GM06990 (cell line): Measurements from ENCODE around the gene GUCD1.

Experiments
- DNase-seq: peaks from one replicate; pipeline ENCODE4 v3.0.0-alpha.2; 2011; ENCODE audit not compliant: insufficient read length; ENCODE audit errors: extremely low read depth
- H3K27me3 ChIP-seq: replicated peaks from 2 replicates; pipeline ENCODE4 v1.6.0; 2011; ENCODE audit warnings: low read length; ENCODE audit not compliant: control insufficient read depth, insufficient read depth
- H3K36me3 ChIP-seq: 2 replicates; pipeline ENCODE4 v1.5.1; 2011; ENCODE audit warnings: low read length; ENCODE audit not compliant: control insufficient read depth, insufficient read depth
- H3K4me3 ChIP-seq: replicated peaks from 2 replicates; pipeline ENCODE4 v1.5.1; 2011; ENCODE audit warnings: low read depth, mild to moderate bottlenecking, control low read depth, low read length
- TF ChIP-seq, protein P1 (sequence below): IDR thresholded peaks from 2 replicates; pipeline ENCODE4 v1.5.1; 2011; ENCODE audit warnings: low read length, control low read depth, mild to moderate bottlenecking, inconsistent platforms; ENCODE audit not compliant: insufficient read depth, poor library complexity, severe bottlenecking

The GUCD1 gene

DNA sequence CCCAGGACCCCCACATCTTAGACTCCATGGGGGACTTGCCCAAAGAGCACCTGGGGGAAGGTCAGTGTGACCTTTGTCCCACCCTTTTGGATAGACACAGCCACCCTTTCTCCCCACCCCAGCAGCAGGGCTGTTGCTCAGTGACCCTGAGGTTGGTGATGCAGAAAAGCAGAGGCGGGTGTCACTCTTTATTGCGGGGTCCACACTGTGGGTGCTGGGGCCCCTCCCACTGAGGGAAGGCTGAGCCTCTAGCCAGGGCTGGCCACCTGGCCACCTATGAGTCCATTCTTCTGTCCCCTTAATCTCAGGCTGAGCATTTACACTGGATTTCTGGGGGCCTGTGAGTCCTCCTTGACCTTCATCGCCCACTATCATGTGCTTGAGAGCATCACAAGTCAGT, 30.5 kb upstream of the GUCD1 start:
- TF ChIP-seq, protein P1, sequence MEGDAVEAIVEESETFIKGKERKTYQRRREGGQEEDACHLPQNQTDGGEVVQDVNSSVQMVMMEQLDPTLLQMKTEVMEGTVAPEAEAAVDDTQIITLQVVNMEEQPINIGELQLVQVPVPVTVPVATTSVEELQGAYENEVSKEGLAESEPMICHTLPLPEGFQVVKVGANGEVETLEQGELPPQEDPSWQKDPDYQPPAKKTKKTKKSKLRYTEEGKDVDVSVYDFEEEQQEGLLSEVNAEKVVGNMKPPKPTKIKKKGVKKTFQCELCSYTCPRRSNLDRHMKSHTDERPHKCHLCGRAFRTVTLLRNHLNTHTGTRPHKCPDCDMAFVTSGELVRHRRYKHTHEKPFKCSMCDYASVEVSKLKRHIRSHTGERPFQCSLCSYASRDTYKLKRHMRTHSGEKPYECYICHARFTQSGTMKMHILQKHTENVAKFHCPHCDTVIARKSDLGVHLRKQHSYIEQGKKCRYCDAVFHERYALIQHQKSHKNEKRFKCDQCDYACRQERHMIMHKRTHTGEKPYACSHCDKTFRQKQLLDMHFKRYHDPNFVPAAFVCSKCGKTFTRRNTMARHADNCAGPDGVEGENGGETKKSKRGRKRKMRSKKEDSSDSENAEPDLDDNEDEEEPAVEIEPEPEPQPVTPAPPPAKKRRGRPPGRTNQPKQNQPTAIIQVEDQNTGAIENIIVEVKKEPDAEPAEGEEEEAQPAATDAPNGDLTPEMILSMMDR = no peak
- Histone ChIP-seq H3K4me3 (no peak overlapping the region), H3K36me3 (no peaks in the 10 kb centered on the region), H3K27me3 (no peaks in the 10 kb centered on the region)
- DNase-seq = no peak

- no peak for DNase-seq
- TF ChIP-seq, protein P1 = no peak
- Histone ChIP-seq H3K36me3 (no peaks in the 10 kb centered on the region), H3K27me3 (no peaks in the 10 kb centered on the region), H3K4me3 (no peak overlapping the region)
Observed at GRCh38 chr22:24584871-24585411, 30.0 kb upstream of the GUCD1 start.

- H3K4me3 ChIP-seq = no peak overlapping the region
- TF ChIP-seq, protein P1 = no peak
- no peaks in the 10 kb centered on the region for H3K36me3 ChIP-seq
- H3K27me3 ChIP-seq = no peaks in the 10 kb centered on the region
- DNase-seq = no peak
Observed at GRCh38 chr22:24584166-24584790, 29.3 kb upstream of the GUCD1 start.

- no peaks in the 10 kb centered on the region for H3K36me3 ChIP-seq
- TF ChIP-seq, protein P1 = no peak
- DNase-seq = no peak
- H3K27me3 ChIP-seq = no peaks in the 10 kb centered on the region
- H3K4me3 ChIP-seq = no peak overlapping the region
Observed at GRCh38 chr22:24583221-24584165, 28.6 kb upstream of the GUCD1 start.

- H3K27me3 ChIP-seq = no peaks in the 10 kb centered on the region
- TF ChIP-seq, protein P1 = no peak
- H3K36me3 ChIP-seq = no peaks in the 10 kb centered on the region; the same call in 1 of the 2 replicates
- no peak overlapping the region for H3K4me3 ChIP-seq
- DNase-seq = no peak
Observed at GRCh38 chr22:24582056-24582814, 27.3 kb upstream of the GUCD1 start.
